HCT116 (cell line): ENCODE results near the gene TRIM65. TPM values are rescaled to one million over a fixed set of nuclear protein-coding genes. Genes with fewer than 3 reads are reported as not detected.

Experiments
- ATAC-seq: fragments of 200-7000 bp; cut with Tn5 transposase; 2 replicates; pipeline ENCODE4 v1.9.1; 2020; ENCODE audit warnings: mild to moderate bottlenecking, moderate library complexity
- BruUV-seq: library from RNA; stranded (reverse); fragments of 400-500 nt; replicated peaks from 2 replicates; lab custom pipeline; 2021; lab: Mats Ljungman, UMichigan
- CTCF ChIA-PET: fragments of 300-600 bp; sonication (Branson Sonifier 250); formaldehyde crosslinking; loops from one replicate; lab custom pipeline; 2021; ENCODE audit warnings: antibody characterized with exemption; lab: Charles Lee
- POLR2A ChIA-PET: fragments of 300-600, 350-600 bp; sonication (Branson Sonifier 250); formaldehyde crosslinking; loops from one replicate; lab custom pipeline; 2021; ENCODE audit warnings: antibody characterized with exemption; lab: Charles Lee
- RAD21 ChIA-PET, 2 experiments: fragments of 300-600 bp; sonication (Branson Sonifier 250); formaldehyde crosslinking; loops; one replicate each; lab custom pipeline; 2023; ENCODE audit warnings: low total read pairs in 2 of 2; ENCODE audit not compliant: uncharacterized antibody in 2 of 2, unreplicated experiment in 2 of 2, low non-redundant PET in 1 of 2; lab: Charles Lee
- DNase-seq: peaks from one replicate; pipeline ENCODE4 v3.0.0-alpha.2; 2010; ENCODE audit warnings: low read depth, low spot score
- H2AFZ ChIP-seq: fragments of 200-600 bp; shearing (Covaris generic), sonication (generic); 2 replicates; pipeline ENCODE4 v1.6.1; 2017; ENCODE audit warnings: low read depth, mixed run types, mixed read lengths, antibody characterized with exemption, low read length; ENCODE audit not compliant: poor library complexity, severe bottlenecking
- H3K27ac ChIP-seq: 2 replicates; pipeline ENCODE4 v1.5.1; 2012; ENCODE audit warnings: low read depth, low read length
- H3K27me3 ChIP-seq: fragments of 200-600 bp; sonication (generic); 2 replicates; pipeline ENCODE4 v1.6.1; 2016; ENCODE audit warnings: mixed run types, low read length, mixed read lengths; ENCODE audit not compliant: insufficient read depth
- H3K36me3 ChIP-seq, 2 experiments: fragments of 200-500 bp in 1 of 2; fragments of 200-600 bp in 1 of 2; sonication (Bioruptor generic) in 1 of 2; sonication (generic) in 1 of 2; 2 replicates each; pipeline versions ENCODE4 v1.5.1 to v1.6.1; 2014 to 2016; ENCODE audit warnings: low read length in 2 of 2, inconsistent platforms in 1 of 2, mixed read lengths in 1 of 2, mixed run types in 1 of 2; ENCODE audit not compliant: insufficient read depth in 2 of 2, control insufficient read depth in 1 of 2
- H3K4me1 ChIP-seq, 2 experiments: fragments of 200-600 bp in 1 of 2; sonication (generic) in 1 of 2; 2 replicates each; pipeline versions ENCODE4 v1.5.1 to v1.6.1; 2012 to 2017; ENCODE audit warnings: low read length in 2 of 2, inconsistent platforms in 1 of 2, mild to moderate bottlenecking in 1 of 2, mixed read lengths in 1 of 2, mixed run types in 1 of 2, moderate library complexity in 1 of 2; ENCODE audit not compliant: insufficient read depth in 2 of 2, control insufficient read depth in 1 of 2
- H3K4me2 ChIP-seq: fragments of 200-600 bp; sonication (generic); 2 replicates; pipeline ENCODE4 v1.6.1; 2017; ENCODE audit warnings: mixed run types, low read length, mixed read lengths
- H3K4me3 ChIP-seq, 2 experiments: fragments of 200-600 bp in 1 of 2; sonication (generic) in 1 of 2; replicated peaks in 1 of 2; 2 replicates each; pipeline ENCODE4 v1.5.1; 2011 to 2016; ENCODE audit warnings: low read length in 2 of 2, control low read depth in 1 of 2, low read depth in 1 of 2, mild to moderate bottlenecking in 1 of 2, mixed read lengths in 1 of 2, mixed run types in 1 of 2
- H3K79me2 ChIP-seq: fragments of 200-600 bp; sonication (generic); 2 replicates; pipeline ENCODE4 v1.6.1; 2017; ENCODE audit warnings: mild to moderate bottlenecking, mixed run types, low read length, moderate library complexity, mixed read lengths; ENCODE audit not compliant: insufficient read depth
- H3K9ac ChIP-seq: fragments of 200-600 bp; sonication (generic); 2 replicates; pipeline ENCODE4 v1.6.1; 2016; ENCODE audit warnings: low read length, mixed read lengths
- H3K9me2 ChIP-seq: fragments of 200-600 bp; sonication (generic), shearing (Covaris generic); 2 replicates; pipeline ENCODE4 v1.6.1; 2017; ENCODE audit warnings: mixed run types, mild to moderate bottlenecking, moderate library complexity; ENCODE audit not compliant: insufficient read depth
- H3K9me3 ChIP-seq, 2 experiments: fragments of 200-500 bp in 1 of 2; fragments of 200-600 bp in 1 of 2; sonication (Bioruptor generic) in 1 of 2; sonication (generic) in 1 of 2; 2 replicates each; pipeline ENCODE4 v1.6.1; 2014 to 2017; ENCODE audit warnings: low read length in 2 of 2, mixed read lengths in 2 of 2, inconsistent platforms in 1 of 2, low read depth in 1 of 2, mild to moderate bottlenecking in 1 of 2, mixed run types in 1 of 2, moderate library complexity in 1 of 2; ENCODE audit not compliant: control insufficient read depth in 1 of 2, insufficient read depth in 1 of 2
- H4K20me1 ChIP-seq: fragments of 200-600 bp; sonication (generic), shearing (Covaris generic); 2 replicates; pipeline ENCODE4 v1.6.1; 2017; ENCODE audit warnings: mixed run types, mild to moderate bottlenecking, moderate library complexity; ENCODE audit not compliant: insufficient read depth
- ATF3 ChIP-seq: IDR thresholded peaks from 2 replicates; pipeline ENCODE4 v1.6.1; 2012
- CBX3 ChIP-seq: IDR thresholded peaks from 2 replicates; pipeline ENCODE4 v1.6.1; 2012; ENCODE audit warnings: low read depth
- CTCF ChIP-seq, 3 experiments: fragments of 200-600 bp in 1 of 3; sonication (generic) in 1 of 3; IDR thresholded peaks in 2 of 3; conservative IDR thresholded peaks in 1 of 3; 2 replicates each; pipeline ENCODE4 v1.5.1; 2012 to 2017; ENCODE audit warnings: low read depth in 2 of 3, low read length in 2 of 3, antibody characterized with exemption in 1 of 3, borderline replicate concordance in 1 of 3, control low read depth in 1 of 3, mild to moderate bottlenecking in 1 of 3, mixed read lengths in 1 of 3, mixed run types in 1 of 3, moderate library complexity in 1 of 3; ENCODE audit not compliant: insufficient read depth in 1 of 3
- EGR1 ChIP-seq: IDR thresholded peaks from 2 replicates; pipeline ENCODE4 v1.6.1; 2012; ENCODE audit warnings: low read depth
- ELF1 ChIP-seq: IDR thresholded peaks from 2 replicates; pipeline ENCODE4 v1.6.1; 2012; ENCODE audit warnings: low read depth, borderline replicate concordance
- EZH2 ChIP-seq: fragments of 200-600 bp; sonication (generic); IDR thresholded peaks from 2 replicates; pipeline ENCODE4 v1.6.1; 2017; ENCODE audit warnings: antibody characterized with exemption, mixed run types
- EZH2phosphoT487 ChIP-seq: fragments of 200-600 bp; IDR thresholded peaks from 2 replicates; pipeline ENCODE4 v1.6.1; 2018; ENCODE audit warnings: antibody characterized with exemption, borderline replicate concordance
- FOSL1 ChIP-seq: IDR thresholded peaks from 2 replicates; pipeline ENCODE4 v1.6.1; 2012; ENCODE audit warnings: low read depth
- JUND ChIP-seq: IDR thresholded peaks from 2 replicates; pipeline ENCODE4 v1.6.1; 2012
- POLR2A ChIP-seq: IDR thresholded peaks from 2 replicates; pipeline ENCODE4 v1.7.0; 2011; ENCODE audit warnings: borderline replicate concordance; ENCODE audit not compliant: insufficient read depth, insufficient read length; ENCODE audit errors: extremely low read depth
- POLR2AphosphoS5 ChIP-seq: IDR thresholded peaks from 2 replicates; pipeline ENCODE4 v1.6.1; 2011; ENCODE audit warnings: mild to moderate bottlenecking, low read depth, low read length, moderate library complexity
- RAD21 ChIP-seq: IDR thresholded peaks from 2 replicates; pipeline ENCODE4 v1.6.1; 2012; ENCODE audit warnings: low read depth, mild to moderate bottlenecking
- SIN3A ChIP-seq: IDR thresholded peaks from 2 replicates; pipeline ENCODE4 v1.6.1; 2012; ENCODE audit warnings: low read depth
- SRF ChIP-seq: IDR thresholded peaks from 2 replicates; pipeline ENCODE4 v1.6.1; 2012; ENCODE audit warnings: low read depth
- TCF7L2 ChIP-seq: IDR thresholded peaks from 2 replicates; pipeline ENCODE4 v1.7.0; 2011; ENCODE audit warnings: borderline replicate concordance, inconsistent platforms; ENCODE audit not compliant: insufficient read depth, insufficient read length; ENCODE audit errors: extremely low read depth
- YY1 ChIP-seq: IDR thresholded peaks from 2 replicates; pipeline ENCODE4 v1.6.1; 2011; ENCODE audit warnings: low read length, low read depth, moderate library complexity, mild to moderate bottlenecking; ENCODE audit not compliant: insufficient replicate concordance; ENCODE audit errors: extremely low read depth
- ZBTB33 ChIP-seq: IDR thresholded peaks from 2 replicates; pipeline ENCODE4 v1.6.1; 2011; ENCODE audit warnings: mild to moderate bottlenecking, low read length, moderate library complexity; ENCODE audit not compliant: insufficient replicate concordance; ENCODE audit errors: extremely low read depth
- ZFX ChIP-seq: fragments of 450-650 bp; IDR thresholded peaks from 2 replicates; pipeline ENCODE4 v1.6.1; 2017
- intact Hi-C: fragments of 100-400 bp; cut with micrococcal nuclease; formaldehyde crosslinking; loops from 2 replicates; pipeline ENCODE4 v1.10.0; 2022
- total RNA-seq: library from RNA; stranded (reverse); gene quantifications from one replicate; pipeline ENCODE4 v1.2.1, GENCODE V29; 2021; ENCODE audit not compliant: unreplicated experiment

Gene TRIM65
- total RNA-seq, 1 experiment from 2014 or later, result 53.0 TPM

- Histone ChIP-seq H3K4me2 (no peak overlapping the region), H3K27me3 (no peaks in the 10 kb centered on the region), H3K9ac (no peak overlapping the region), H2AFZ (no peak overlapping the region)
- DNase-seq, result no peak
- TF ChIP-seq SIN3A (no peak), EGR1 (no peak), ZFX (no peak), EZH2phosphoT487 (no peak), CBX3 (no peak), ATF3 (no peak), JUND (no peak), RAD21 (no peak), SRF (no peak), POLR2A (no peak), ZBTB33 (no peak), FOSL1 (no peak), POLR2AphosphoS5 (no peak), YY1 (no peak), CTCF (IDR thresholded peaks at IDR 0.05 in 2 of 3, conservative IDR thresholded peaks at IDR 0.05 in 1 of 3; ENCODE audit: borderline replicate concordance in 1 of 3, insufficient read depth in 1 of 3, low read depth in 2 of 3, low read length in 2 of 3) (no peak), ELF1 (no peak), EZH2 (no peak), TCF7L2 (no peak)
- TF ChIP-seq, all 23 proteins: peak for 0
- H3K9me3 ChIP-seq, result no peaks in the 10 kb centered on the region
- H3K9me2 ChIP-seq, result no peaks in the 10 kb centered on the region
- H3K27ac ChIP-seq, result no peak overlapping the region; the same call in 1 of the 2 replicates
- ATAC-seq, result no peak
- H3K36me3 ChIP-seq, result peaks cover 24 to 40% of the 10 kb centered on the region in 2 experiments
- ChIA-PET POLR2A (no interaction called here), CTCF (no interaction called here), RAD21 (no interaction called here)
- H3K79me2 ChIP-seq, result peaks cover 33% of the 10 kb centered on the region
- no peaks in the 10 kb centered on the region for H4K20me1 ChIP-seq
- intact Hi-C loops, result loop anchor here (10.0 kb wide), 1 partner anchor 204 kb away; the partner anchor contains the start of gene EXOC7
- H3K4me1 ChIP-seq, result peaks cover 18 to 28% of the 10 kb centered on the region in 2 experiments
- H3K4me3 ChIP-seq, result no peak overlapping the region
- BruUV-seq, result no TSS peak
Observed at GRCh38 chr17:75900691-75901533, 4.2 kb upstream of the TRIM65 start.
